ENCODE data around the gene SRMS. TPM values are rescaled to one million over a fixed set of nuclear protein-coding genes. Genes with fewer than 3 reads are reported as not detected.

Gene SRMS
- total and polyA plus RNA-seq, 2 donors (not counting 3 experiments of a cell fraction or from before 2014, with no cell fraction given) = not detected

GRCh38 chr20:63589261-63590217 lies 42.0 kb upstream of the SRMS start:
- dilution Hi-C loops (cut with MboI; ENCODE audit: extremely low pct_ligation_motif_present, low sequenced_read_pairs) (no loop called here), intact Hi-C loops (cut with micrococcal nuclease) (loop anchor here (10.0 kb wide), 1 partner anchor 425 kb away; no protein-coding TSS in a partner anchor)
- no TSS peak for BruUV-seq (replicated peaks)
- no peak overlapping the region for H3K9ac ChIP-seq (replicated peaks; ENCODE audit: extremely low read depth, insufficient read depth, low read length)
- H3K4me3 ChIP-seq (replicated peaks in 1 of 3; ENCODE audit: insufficient read depth in 1 of 3, low read depth in 1 of 3, low read length in 3 of 3) = no peak overlapping the region
- H3K9me1 ChIP-seq (replicated peaks; ENCODE audit: control insufficient read depth, extremely low read depth, insufficient read depth, low read length) = no peaks in the 10 kb centered on the region
- TF ChIP-seq POLR2A (IDR thresholded peaks at IDR 0.05; ENCODE audit: low read depth, low read length) = no peak
- TF ChIP-seq JUN (IDR thresholded peaks at IDR 0.05; ENCODE audit: borderline replicate concordance, insufficient read depth, insufficient read length, low read depth) = no peak
- TF ChIP-seq FOS (IDR thresholded peaks at IDR 0.05; ENCODE audit: borderline replicate concordance, insufficient read depth, low read length) = no peak
- TF ChIP-seq MYC (IDR thresholded peaks at IDR 0.05; ENCODE audit: low read depth, low read length) = no peak
- no peak for TF ChIP-seq CTCF (IDR thresholded peaks at IDR 0.05; ENCODE audit: extremely low read depth in 1 of 2, insufficient read depth in 1 of 2, low read depth in 1 of 2, low read length in 2 of 2)
- TF ChIP-seq MAX (IDR thresholded peaks at IDR 0.05; ENCODE audit: insufficient read depth, insufficient read length) = no peak
- TF ChIP-seq EZH2 (IDR thresholded peaks at IDR 0.05; ENCODE audit: borderline replicate concordance, low read depth, low read length, severe bottlenecking) = no peak
- TF ChIP-seq GATA2 (IDR thresholded peaks at IDR 0.05; ENCODE audit: insufficient read depth, insufficient read length, low read depth, low read length) = no peak
- no peak for TF ChIP-seq POLR2AphosphoS5 (IDR thresholded peaks at IDR 0.05; ENCODE audit: insufficient read depth, low read depth, low read length)
- H3K27ac ChIP-seq (ENCODE audit: insufficient read depth, low read depth, low read length) = no peak overlapping the region
- no peaks in the 10 kb centered on the region for H3K9me3 ChIP-seq (replicated peaks; ENCODE audit: control insufficient read depth, insufficient read depth, low read length)
- H3K4me1 ChIP-seq (ENCODE audit: control insufficient read depth, extremely low read depth, insufficient read depth, low read length) = no peaks in the 10 kb centered on the region
- H3K27me3 ChIP-seq (ENCODE audit: control insufficient read depth in 2 of 2, insufficient read depth in 2 of 2, low read length in 2 of 2) = no peaks in the 10 kb centered on the region
- H3K4me2 ChIP-seq (ENCODE audit: insufficient read depth, low read length) = no peak overlapping the region
- H2AFZ ChIP-seq (ENCODE audit: low read depth, low read length) = no peak overlapping the region
- H3K36me3 ChIP-seq (ENCODE audit: control insufficient read depth in 2 of 2, extremely low read depth in 1 of 2, insufficient read depth in 2 of 2, low read length in 2 of 2) = peaks cover 0 to 36% of the 10 kb centered on the region in 2 experiments
- FAIRE-seq = no peak
- no peaks in the 10 kb centered on the region for H3K79me2 ChIP-seq (ENCODE audit: control insufficient read depth, insufficient read depth, low read length)
- ChIA-PET CTCF (no interaction called here), POLR2A (no interaction called here)
- no peaks in the 10 kb centered on the region for H4K20me1 ChIP-seq (replicated peaks; ENCODE audit: control insufficient read depth, extremely low read depth, insufficient read depth, low read length)
- no peak for DNase-seq (ENCODE audit: low read depth, low spot score)

Data from endothelial cell of umbilical vein (primary cell).